Heart left ventricle (tissue), 13 donors: ENCODE measurements around the gene MYO7B.

Source experiments
- CTCF ChIP-seq, 12 donors: fragments of 200-600 bp; sonication (generic) in 4 of 12; IDR thresholded peaks; one replicate each; pipeline versions ENCODE4 v1.5.0 to v1.8.0; 2018 to 2022; ENCODE audit warnings: antibody characterized with exemption in 12 of 12, mild to moderate bottlenecking in 5 of 12
- POLR2A ChIP-seq, 2 donors: fragments of 450-650 bp; IDR thresholded peaks; one replicate each; pipeline ENCODE4 v1.6.1; 2017; ENCODE audit warnings: antibody characterized with exemption in 2 of 2, mild to moderate bottlenecking in 2 of 2, moderate library complexity in 2 of 2
- donor health status: ischemic (EF 13 %, LVEDD 7.1; RV severe dilation, severe dysfunction).
- donor health status: DM: no; HTN: yes; CAD: no.
- donor health status: DM: no; HTN: no; CAD: no.
- donor health status: ischemic (EF 25% LVEDD 6.9; RV normal size, moderate dysfunction).
- donor health status: ischemic (EF 25% LVEDD 5.7; RV mildly dilated, moderate dysfunction).
- donor health status: ischemic (EF 35%, LVEDD 5.7; RV mildly dilated, moderate dysfunction).
- donor health status: nonischemic (EF 11% LVEDD 7.7; RV severe dilation, severe dysfunction).
- donor health status: DM: yes; HTN: yes; CAD: no.
- donor health status: PGD.
- donor health status: ischemic (EF 29% LVEDD 5.4; RV normal size, mild dysfunction).
- donor health status: nonischemic (EF 23%, LVEDD 6.1; RV moderate dilation, normal function).

GRCh38 chr2:127611076-127611925 lies 75.8 kb downstream of the MYO7B start:
- TF ChIP-seq CTCF (IDR thresholded peaks at IDR 0.05) (no peak), POLR2A (IDR thresholded peaks at IDR 0.05) (no peak)
